BLaER1 treated with 17β-estradiol and CSF1 and Interleukin-3, amounts not matched to agents 10 nM and 100 nM (cell line): ENCODE data around the gene EIF4G3.
"Not testable (repeated sequence)": the region's sequence is repeated elsewhere in the genome, so short reads cannot be mapped to it uniquely, and the experiment has no call there.

Experiments
- H3K27ac ChIP-seq, 11 experiments: shearing (Covaris generic); formaldehyde crosslinking; 2 replicates each; pipeline ENCODE4 v1.8.1; 2022
- H3K27me3 ChIP-seq, 11 experiments: shearing (Covaris generic); formaldehyde crosslinking; 2 replicates each; pipeline ENCODE4 v1.8.1; 2022
- H3K36me3 ChIP-seq, 11 experiments: shearing (Covaris generic); formaldehyde crosslinking; 2 replicates each; pipeline ENCODE4 v1.8.1; 2022
- H3K4me1 ChIP-seq, 10 experiments: shearing (Covaris generic); formaldehyde crosslinking; 2 replicates each; pipeline ENCODE4 v1.8.1; 2022
- H3K4me2 ChIP-seq, 11 experiments: shearing (Covaris generic); formaldehyde crosslinking; 2 replicates each; pipeline ENCODE4 v1.8.1; 2022
- H3K4me3 ChIP-seq, 10 experiments: shearing (Covaris generic); formaldehyde crosslinking; 2 replicates each; pipeline ENCODE4 v1.8.1; 2022
- H3K9ac ChIP-seq, 11 experiments: shearing (Covaris generic); formaldehyde crosslinking; 2 replicates each; pipeline ENCODE4 v1.8.1; 2022
- H3K9me3 ChIP-seq, 11 experiments: shearing (Covaris generic); formaldehyde crosslinking; replicated peaks in 1 of 11; 2 replicates each; pipeline ENCODE4 v1.8.1; 2022
- H4K20me1 ChIP-seq, 11 experiments: shearing (Covaris generic); formaldehyde crosslinking; 2 replicates each; pipeline ENCODE4 v1.8.1; 2022
- Cebpa-rat ChIP-seq, 11 experiments: shearing (Covaris generic); IDR thresholded peaks; 2 replicates each; pipeline ENCODE4 v1.8.1; 2022

EIF4G3 gene

DNA sequence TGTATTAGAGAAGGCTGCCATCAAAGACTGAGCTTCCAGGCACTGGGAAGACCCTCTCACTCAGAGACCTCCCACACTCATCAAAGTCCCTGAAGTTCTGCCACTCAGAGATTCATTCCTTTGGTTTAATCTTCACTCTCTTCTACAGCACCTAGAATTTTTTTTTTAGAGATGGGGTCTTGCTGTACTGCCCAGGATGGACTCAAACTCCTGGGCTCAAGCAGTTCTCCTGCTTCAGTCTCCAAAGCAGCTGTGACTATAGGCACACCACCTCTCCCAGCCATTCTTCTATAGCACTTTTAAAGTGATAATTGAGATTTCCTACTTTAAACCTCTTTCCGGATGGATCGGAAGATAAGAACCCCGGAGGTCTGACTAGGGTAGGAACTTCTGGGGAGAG, 385.9 kb downstream of the EIF4G3 start:
- no peak overlapping the region for H3K27ac ChIP-seq
- H3K4me3 ChIP-seq: no peak overlapping the region
- no peaks in the 10 kb centered on the region for H3K36me3 ChIP-seq
- no peak for TF ChIP-seq Cebpa-rat (IDR thresholded peaks at IDR 0.05)
- peaks cover 10 to 14% (median 11%) of the 10 kb centered on the region in 10 experiments; a peak in 19 of 20 replicates for H3K4me1 ChIP-seq
- no peaks in the 10 kb centered on the region for H3K9me3 ChIP-seq
- no peak overlapping the region for H3K4me2 ChIP-seq
- H4K20me1 ChIP-seq: peaks cover 0 to 7% (median 5%) of the 10 kb centered on the region in 11 experiments; a peak in 14 of 22 replicates
- H3K9ac ChIP-seq: no peak overlapping the region
- H3K27me3 ChIP-seq: no peaks in the 10 kb centered on the region

DNA sequence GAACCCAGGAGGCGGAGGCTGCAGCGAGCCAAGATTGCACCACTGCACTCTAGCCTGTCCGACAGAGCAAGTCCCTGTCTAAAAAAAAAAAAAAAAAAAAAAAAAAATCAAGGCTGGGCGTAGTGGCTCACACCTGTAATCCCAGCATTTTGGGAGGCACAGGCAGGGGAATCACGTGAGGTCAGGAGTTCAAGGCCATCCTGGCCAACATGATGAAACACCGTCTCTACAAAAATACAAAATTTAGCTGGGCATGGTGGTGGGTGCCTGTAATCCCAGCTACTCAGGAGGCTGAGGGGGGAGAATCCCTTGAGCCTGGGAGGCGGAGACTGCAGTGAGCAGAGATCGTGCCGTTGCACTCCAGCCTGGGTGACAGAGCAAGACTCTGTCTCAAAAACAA, 387.1 kb downstream of the EIF4G3 start:
- Histone ChIP-seq H4K20me1 (peaks cover 5 to 19% (median 17%) of the 10 kb centered on the region in 11 experiments; a peak in 21 of 22 replicates), H3K4me1 (peaks cover 15 to 22% (median 18%) of the 10 kb centered on the region in 10 experiments)
- H3K4me3 ChIP-seq, H3K27ac ChIP-seq, H3K36me3 ChIP-seq, H3K9me3 ChIP-seq, H3K9ac ChIP-seq, H3K27me3 ChIP-seq, H3K4me2 ChIP-seq: not testable (repeated sequence)

DNA sequence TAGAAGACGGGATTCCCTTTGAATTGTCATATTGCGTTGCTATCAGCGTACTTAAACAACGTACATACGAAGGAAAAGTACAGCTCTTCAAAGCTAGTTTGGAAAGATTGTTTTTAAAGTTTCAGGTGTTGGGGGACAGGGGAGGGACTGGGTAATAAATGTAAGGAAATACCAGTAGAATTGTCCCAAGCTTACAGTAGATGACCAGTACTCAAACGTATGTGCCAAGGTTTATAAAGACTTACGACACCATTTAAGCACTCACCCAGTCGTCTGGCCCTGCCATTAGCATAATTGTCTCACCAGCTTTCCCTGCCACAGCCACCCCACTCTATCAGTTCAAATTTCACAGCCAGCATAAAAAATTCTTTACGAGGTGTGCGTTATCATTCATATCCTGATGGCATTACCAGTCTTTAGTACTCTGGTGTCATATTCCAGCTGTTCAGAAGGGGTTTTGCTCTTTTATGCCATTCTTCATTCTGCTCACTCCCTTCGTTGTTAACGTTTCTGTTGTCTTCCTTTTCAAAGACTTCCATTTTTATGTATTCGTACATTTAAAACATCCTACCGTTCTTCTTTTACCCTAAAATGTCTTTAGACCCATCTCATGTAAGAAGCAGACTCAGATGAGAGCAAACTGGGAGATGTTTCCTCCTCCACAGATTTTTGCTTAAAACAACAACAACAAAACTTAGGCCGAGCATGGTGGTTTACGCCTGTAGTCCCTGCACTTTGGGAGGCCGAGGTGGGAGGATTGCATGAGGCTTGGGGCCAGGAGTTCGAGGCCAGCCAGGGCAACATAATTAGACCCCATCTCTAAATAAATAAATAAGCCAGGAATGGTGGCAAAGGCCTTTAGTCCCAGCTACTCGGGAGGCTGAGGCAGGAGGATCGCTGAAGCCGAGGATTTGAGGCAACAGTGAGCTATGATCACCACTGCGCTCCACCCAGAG, 388.6 kb downstream of the EIF4G3 start:
- H3K4me2 ChIP-seq: peak overlapping the region; percentile 65 to 91 (median 83)
- H4K20me1 ChIP-seq: peaks cover 20 to 34% (median 32%) of the 10 kb centered on the region in 11 experiments; a peak in 21 of 22 replicates
- H3K9ac ChIP-seq: peak overlapping the region; percentile 95 to 99 (median 97)
- H3K36me3 ChIP-seq: peaks cover 0 to 6% (median 5%) of the 10 kb centered on the region in 11 experiments; a peak in 9 of 22 replicates
- H3K9me3 ChIP-seq: no peaks in the 10 kb centered on the region
- H3K27me3 ChIP-seq: no peaks in the 10 kb centered on the region
- H3K4me1 ChIP-seq: peaks cover 24 to 37% (median 31%) of the 10 kb centered on the region in 10 experiments
- peak overlapping the region; percentile 69 to 95 (median 90) for H3K4me3 ChIP-seq
- TF ChIP-seq Cebpa-rat (IDR thresholded peaks at IDR 0.05): no peak
- peak overlapping the region; percentile 94 to 99 (median 97) for H3K27ac ChIP-seq

DNA sequence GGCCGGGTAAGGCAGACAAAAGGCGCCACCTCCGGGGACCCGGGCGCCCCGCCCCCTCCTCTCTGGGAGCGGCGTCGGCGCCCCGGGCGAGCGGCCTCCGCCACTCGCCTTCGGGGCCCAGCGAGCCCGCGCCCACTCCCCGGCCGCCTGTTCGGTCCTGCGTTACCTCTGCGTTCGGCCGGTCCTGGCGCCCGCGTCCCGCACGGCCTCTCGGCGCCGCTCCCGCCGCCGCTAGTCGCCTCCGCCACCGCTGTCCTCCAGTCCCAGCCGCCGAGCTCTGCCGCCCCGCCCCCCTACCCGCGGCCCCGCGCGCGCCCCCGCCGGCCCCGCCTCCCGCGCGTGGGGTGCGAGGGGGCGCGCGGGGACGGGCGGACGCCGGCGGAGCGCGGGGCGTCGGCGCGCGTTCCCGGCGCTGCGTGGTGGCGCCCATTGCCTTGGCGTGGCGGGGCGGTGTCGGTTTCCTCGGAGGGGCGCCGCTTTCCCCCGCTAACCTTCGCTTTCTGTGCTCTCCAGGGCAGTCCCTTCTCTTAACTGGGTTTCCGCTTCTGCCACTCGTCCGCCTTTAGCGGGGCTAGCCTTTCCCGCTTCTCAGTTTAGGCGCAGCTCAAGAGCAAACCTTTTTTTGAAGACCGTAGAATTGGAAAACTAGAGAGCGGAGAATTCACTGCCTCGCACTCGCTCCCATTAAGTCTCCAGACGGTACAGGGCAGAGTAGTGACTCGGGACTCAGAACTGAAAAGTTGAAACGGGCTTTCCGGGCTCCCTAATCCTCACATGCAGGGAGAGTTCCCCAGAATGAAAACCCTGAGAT, 389.5 kb downstream of the EIF4G3 start, which contains the start of gene HP1BP3:
TSS of gene HP1BP3 (minus strand) at position 279 of the 811 bp plus-strand sequence. CDS start 6,867 bp downstream, outside the sequence.
- Histone ChIP-seq H4K20me1 (peaks cover 29 to 42% (median 41%) of the 10 kb centered on the region in 11 experiments), H3K27me3 (no peaks in the 10 kb centered on the region), H3K4me2 (peak within 1 kb of the TSS; percentile 87 to 97 (median 94)), H3K27ac (peak within 1 kb of the TSS; percentile 94 to 99 (median 97)), H3K36me3 (peaks cover 0 to 14% (median 9%) of the 10 kb centered on the region in 11 experiments; a peak in 14 of 22 replicates), H3K9ac (peak within 1 kb of the TSS; percentile 95 to 99 (median 97)), H3K4me1 (peaks cover 26 to 40% (median 33%) of the 10 kb centered on the region in 10 experiments), H3K4me3 (peak within 1 kb of the TSS; percentile 69 to 95 (median 90)), H3K9me3 (no peaks in the 10 kb centered on the region)
- TF ChIP-seq Cebpa-rat (IDR thresholded peaks at IDR 0.05): no peak

DNA sequence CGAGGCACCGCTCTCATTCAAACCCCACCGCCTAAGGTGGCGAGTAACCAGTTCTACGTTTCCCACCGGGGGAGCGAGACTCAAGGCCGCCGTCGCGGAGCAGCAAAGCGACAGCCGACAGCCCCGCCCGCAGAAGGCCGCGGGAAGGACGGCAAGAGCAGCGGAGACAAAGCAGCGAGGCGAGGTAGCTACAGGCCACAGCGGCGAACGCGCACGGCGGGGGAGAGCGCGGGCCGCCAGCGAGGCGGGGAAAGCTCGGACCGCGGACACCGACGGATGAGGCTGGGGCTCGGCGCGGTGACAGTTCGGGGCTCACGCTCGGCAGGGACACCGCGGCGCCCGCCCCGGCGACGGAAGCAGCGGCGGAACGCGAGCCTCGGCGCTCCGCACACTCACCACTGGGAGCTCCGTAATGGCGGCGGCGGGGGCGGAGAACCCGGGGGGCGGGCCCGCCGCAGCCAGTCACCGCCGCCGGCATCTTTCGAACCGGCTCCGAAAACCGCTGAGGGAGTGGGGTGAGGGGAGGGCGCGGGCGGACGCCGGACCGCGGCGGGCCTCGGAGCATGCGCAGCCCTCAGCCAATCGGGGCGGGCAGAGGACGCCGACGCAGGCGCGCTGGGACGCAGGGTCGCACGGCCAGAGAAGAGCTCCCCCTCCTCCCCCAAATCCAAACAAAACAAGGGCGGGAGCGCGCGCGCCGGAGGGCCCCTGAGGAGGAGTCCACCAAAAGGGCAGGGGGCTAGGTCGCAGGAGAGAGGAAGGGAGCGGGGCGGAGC, 390.3 kb downstream of the EIF4G3 start:
- Histone ChIP-seq H3K36me3 (peaks cover 0 to 22% (median 17%) of the 10 kb centered on the region in 11 experiments; a peak in 14 of 22 replicates), H3K4me1 (peaks cover 27 to 42% (median 33%) of the 10 kb centered on the region in 10 experiments), H3K27me3 (no peaks in the 10 kb centered on the region), H4K20me1 (peaks cover 37 to 50% (median 49%) of the 10 kb centered on the region in 11 experiments), H3K4me3 (peak overlapping the region; percentile 69 to 95 (median 90)), H3K9me3 (no peaks in the 10 kb centered on the region), H3K9ac (peak overlapping the region; percentile 95 to 99 (median 97)), H3K4me2 (peak overlapping the region; percentile 85 to 97 (median 94)), H3K27ac (peak overlapping the region; percentile 94 to 99 (median 97))
- no peak for TF ChIP-seq Cebpa-rat (IDR thresholded peaks at IDR 0.05)

DNA sequence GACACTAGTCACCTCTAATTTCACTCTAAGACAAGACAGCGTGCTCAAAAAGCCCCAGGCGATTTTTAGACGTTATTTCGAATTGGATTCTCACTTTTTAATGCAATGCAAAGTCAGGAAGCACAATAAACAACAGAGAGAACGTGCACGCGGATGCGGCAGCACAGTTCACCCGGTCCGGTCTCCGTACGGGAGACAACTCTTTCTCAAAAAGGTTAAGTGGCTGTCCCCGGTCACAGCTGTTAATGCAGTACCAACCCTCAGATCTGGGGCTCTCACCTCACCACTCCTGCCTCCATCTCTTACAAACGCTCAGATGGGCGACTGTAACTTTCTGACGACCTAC, 390.8 kb downstream of the EIF4G3 start:
- H4K20me1 ChIP-seq: peaks cover 42 to 56% (median 54%) of the 10 kb centered on the region in 11 experiments
- peak overlapping the region; percentile 95 to 99 (median 97) for H3K9ac ChIP-seq
- no peaks in the 10 kb centered on the region for H3K27me3 ChIP-seq
- no peak for TF ChIP-seq Cebpa-rat (IDR thresholded peaks at IDR 0.05)
- H3K4me1 ChIP-seq: peaks cover 27 to 42% (median 33%) of the 10 kb centered on the region in 10 experiments
- peak overlapping the region; percentile 85 to 97 (median 94) for H3K4me2 ChIP-seq
- peak overlapping the region; percentile 94 to 99 (median 97) for H3K27ac ChIP-seq
- H3K4me3 ChIP-seq: peak overlapping the region; percentile 69 to 95 (median 90)
- H3K36me3 ChIP-seq: peaks cover 0 to 28% (median 17%) of the 10 kb centered on the region in 11 experiments; a peak in 14 of 22 replicates
- H3K9me3 ChIP-seq: no peaks in the 10 kb centered on the region

DNA sequence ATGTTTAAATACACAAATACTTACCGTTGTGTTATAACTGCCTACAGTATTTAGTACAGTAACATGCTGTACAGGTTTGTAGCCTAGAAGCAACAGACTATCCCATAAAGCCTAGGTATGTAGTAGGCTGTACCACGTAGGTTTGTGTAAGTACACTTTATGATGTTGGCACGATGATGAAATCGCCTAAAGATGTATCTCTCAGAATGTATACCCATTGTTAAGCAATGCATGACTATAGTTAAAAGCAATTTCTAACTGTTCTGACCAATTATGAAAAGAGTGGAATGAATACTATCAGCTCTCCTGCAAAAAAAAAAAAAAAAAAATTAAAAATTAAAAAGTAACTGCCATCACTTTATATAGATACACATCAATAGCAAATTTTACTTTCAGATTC, 401.0 kb downstream of the EIF4G3 start:
- no peak overlapping the region for H3K4me2 ChIP-seq
- H3K36me3 ChIP-seq: peaks cover 95 to 100% (median 100%) of the 10 kb centered on the region in 11 experiments
- H3K27ac ChIP-seq: no peak overlapping the region
- no peak overlapping the region for H3K9ac ChIP-seq
- H3K4me3 ChIP-seq: no peak overlapping the region
- no peak for TF ChIP-seq Cebpa-rat (IDR thresholded peaks at IDR 0.05)
- H3K9me3 ChIP-seq: no peaks in the 10 kb centered on the region
- H3K27me3 ChIP-seq: no peaks in the 10 kb centered on the region
- no peaks in the 10 kb centered on the region for H3K4me1 ChIP-seq
- peaks cover 54 to 99% (median 77%) of the 10 kb centered on the region in 11 experiments; a peak in 21 of 22 replicates for H4K20me1 ChIP-seq

DNA sequence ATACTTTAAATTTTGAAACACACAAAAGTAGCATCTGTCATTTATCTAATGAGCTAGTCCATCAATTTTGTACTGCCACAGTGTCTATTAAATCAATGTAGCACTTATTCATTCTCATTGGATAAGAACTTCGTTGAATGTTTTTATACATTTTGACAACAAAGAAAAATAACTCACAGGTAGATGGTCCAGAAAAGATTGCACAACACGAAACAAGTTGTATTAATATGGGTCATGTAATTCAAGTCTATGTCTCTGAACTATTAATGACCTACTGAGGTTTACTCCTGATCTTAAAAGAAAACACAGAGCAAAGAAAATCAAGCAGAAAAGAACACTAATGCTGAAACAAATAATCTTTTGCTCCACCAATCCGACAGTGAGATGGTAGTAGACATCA, 404.9 kb downstream of the EIF4G3 start:
- H3K27me3 ChIP-seq: no peaks in the 10 kb centered on the region
- H3K36me3 ChIP-seq: peaks cover 99 to 100% (median 100%) of the 10 kb centered on the region in 11 experiments
- H4K20me1 ChIP-seq: peaks cover 24 to 82% (median 66%) of the 10 kb centered on the region in 11 experiments; a peak in 21 of 22 replicates
- H3K4me1 ChIP-seq: no peaks in the 10 kb centered on the region
- no peak overlapping the region for H3K9ac ChIP-seq
- no peak overlapping the region for H3K27ac ChIP-seq
- peak in 1 of 11 experiments; percentile 38; a peak in 1 of 22 replicates for TF ChIP-seq Cebpa-rat (IDR thresholded peaks at IDR 0.05)
- H3K9me3 ChIP-seq: no peaks in the 10 kb centered on the region
- no peak overlapping the region for H3K4me2 ChIP-seq
- H3K4me3 ChIP-seq: no peak overlapping the region
